Duodenal mucosa (tissue), 2 donors: ENCODE measurements around the gene COL2A1.

ENCODE experiments used
- H3K27ac ChIP-seq: one replicate; pipeline ENCODE4 v1.7.0; 2013; ENCODE audit warnings: low read depth, low read length
- H3K27me3 ChIP-seq, 2 donors: one replicate each; pipeline ENCODE4 v1.7.0; 2013; ENCODE audit warnings: low read length in 2 of 2, control low read depth in 1 of 2; ENCODE audit not compliant: insufficient read depth in 2 of 2, control insufficient read depth in 1 of 2
- H3K36me3 ChIP-seq, 2 donors: one replicate each; pipeline ENCODE4 v1.7.0; 2013; ENCODE audit warnings: low read length in 2 of 2, control low read depth in 1 of 2; ENCODE audit not compliant: insufficient read depth in 2 of 2, control insufficient read depth in 1 of 2
- H3K4me1 ChIP-seq, 2 donors: one replicate each; pipeline ENCODE4 v1.7.0; 2013; ENCODE audit warnings: low read length in 2 of 2, control low read depth in 1 of 2; ENCODE audit not compliant: insufficient read depth in 2 of 2, control insufficient read depth in 1 of 2
- H3K4me3 ChIP-seq, 2 donors: one replicate each; pipeline ENCODE4 v1.7.0; 2013; ENCODE audit warnings: low read length in 2 of 2, low read depth in 1 of 2
- H3K9ac ChIP-seq, 2 donors: one replicate each; pipeline ENCODE4 v1.7.0; 2013; ENCODE audit warnings: low read length in 2 of 2, low read depth in 1 of 2
- H3K9me3 ChIP-seq, 2 donors: one replicate each; pipeline ENCODE4 v1.7.0; 2013; ENCODE audit warnings: low read length in 2 of 2, control low read depth in 1 of 2; ENCODE audit not compliant: control insufficient read depth in 1 of 2

Gene COL2A1

DNA sequence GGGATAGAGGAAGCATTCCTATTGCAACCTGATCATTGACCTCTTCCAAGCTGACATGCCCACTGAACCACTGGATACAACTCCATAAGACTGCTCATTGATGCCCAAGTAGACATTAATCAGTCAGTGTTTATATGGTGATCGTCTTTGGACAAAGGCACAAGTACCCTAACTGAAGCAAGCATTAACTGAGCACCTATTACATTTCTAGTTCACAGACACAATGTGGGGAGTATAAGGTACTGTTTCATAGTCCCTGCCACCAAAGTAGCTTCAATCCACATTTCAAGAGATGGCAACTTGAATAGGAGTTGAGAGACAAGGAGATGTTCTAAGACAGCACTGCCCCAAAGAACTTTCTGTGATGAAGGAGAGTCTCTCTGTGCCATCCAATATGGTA lies 10.9 kb upstream of the COL2A1 start:
- Histone ChIP-seq H3K9me3 (no peaks in the 10 kb centered on the region), H3K9ac (no peak overlapping the region), H3K27ac (no peak overlapping the region), H3K4me1 (peaks cover 5 to 8% of the 10 kb centered on the region in 2 donors), H3K4me3 (no peak overlapping the region), H3K27me3 (peaks cover 0 to 3% of the 10 kb centered on the region in 2 donors), H3K36me3 (no peaks in the 10 kb centered on the region)

- Histone ChIP-seq H3K4me1 (peaks cover 5 to 8% of the 10 kb centered on the region in 2 donors), H3K36me3 (no peaks in the 10 kb centered on the region), H3K9ac (no peak overlapping the region), H3K27ac (no peak overlapping the region), H3K4me3 (no peak overlapping the region), H3K27me3 (peaks cover 10 to 13% of the 10 kb centered on the region in 2 donors), H3K9me3 (no peaks in the 10 kb centered on the region)
Observed at GRCh38 chr12:48013287-48013686, 9.0 kb upstream of the COL2A1 start.

- Histone ChIP-seq H3K4me3 (no peak overlapping the region), H3K9ac (no peak overlapping the region), H3K27ac (no peak overlapping the region), H3K27me3 (peaks cover 14 to 18% of the 10 kb centered on the region in 2 donors), H3K36me3 (no peaks in the 10 kb centered on the region), H3K4me1 (peaks cover 5 to 6% of the 10 kb centered on the region in 2 donors), H3K9me3 (no peaks in the 10 kb centered on the region)
Observed at GRCh38 chr12:48012070-48012469, 7.8 kb upstream of the COL2A1 start.

DNA sequence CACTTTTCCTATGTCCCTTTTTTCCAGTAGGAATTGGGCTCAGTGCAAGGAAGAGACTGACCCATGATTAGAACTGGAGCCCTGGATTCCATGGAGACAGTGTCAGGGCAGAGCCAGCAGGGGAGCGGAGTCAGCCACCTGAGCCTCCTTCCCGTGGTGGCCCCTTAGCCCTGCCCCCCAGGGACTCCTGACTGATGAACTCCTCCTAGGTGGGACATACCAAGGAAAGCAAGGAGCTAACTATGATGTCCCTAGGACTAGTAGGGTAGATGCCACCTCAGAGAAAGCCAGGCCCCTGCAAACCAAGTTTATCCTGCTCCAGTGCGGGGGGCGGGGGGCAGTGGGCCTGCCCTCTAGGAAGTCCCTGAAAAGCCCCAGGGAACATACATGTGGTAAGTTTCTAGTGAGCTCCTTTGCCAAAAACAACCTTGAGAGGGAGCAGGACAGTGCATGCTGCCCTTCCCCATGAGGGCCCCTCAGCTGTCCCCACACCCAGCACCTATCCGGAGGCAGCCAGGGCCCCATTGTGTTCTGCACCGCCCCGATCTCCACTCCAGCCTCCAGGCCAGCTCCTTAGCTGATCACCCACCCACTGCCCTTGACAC lies 6.2 kb upstream of the COL2A1 start:
- H3K9ac ChIP-seq = no peak overlapping the region
- H3K27me3 ChIP-seq = peaks cover 27 to 29% of the 10 kb centered on the region in 2 donors
- H3K9me3 ChIP-seq = no peaks in the 10 kb centered on the region
- peaks cover 5 to 6% of the 10 kb centered on the region in 2 donors for H3K4me1 ChIP-seq
- no peaks in the 10 kb centered on the region for H3K36me3 ChIP-seq
- H3K27ac ChIP-seq = no peak overlapping the region
- no peak overlapping the region for H3K4me3 ChIP-seq

DNA sequence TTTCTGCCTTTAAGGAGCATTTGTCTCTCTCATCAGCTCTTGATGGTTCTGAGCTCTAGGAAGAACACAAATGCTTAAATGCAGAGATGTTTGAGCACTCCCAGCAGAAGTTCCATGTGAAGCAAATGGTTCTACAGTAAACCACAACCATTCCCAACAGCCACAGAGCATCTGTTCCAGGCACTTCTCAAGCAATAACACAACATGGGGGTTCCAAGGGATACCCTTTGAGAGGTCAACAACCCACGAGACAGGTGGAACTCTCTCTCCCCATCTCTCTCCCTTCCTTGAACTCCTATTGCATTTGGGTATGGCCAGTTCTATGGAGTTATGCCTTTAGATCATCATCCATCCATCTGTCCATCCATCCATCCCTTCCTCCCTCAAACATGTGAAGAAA lies 5.2 kb upstream of the COL2A1 start:
- Histone ChIP-seq H3K9ac (no peak overlapping the region), H3K27ac (no peak overlapping the region), H3K36me3 (no peaks in the 10 kb centered on the region), H3K9me3 (no peaks in the 10 kb centered on the region), H3K4me3 (no peak overlapping the region), H3K4me1 (peaks cover 5 to 12% of the 10 kb centered on the region in 2 donors), H3K27me3 (peaks cover 37 to 38% of the 10 kb centered on the region in 2 donors)

- Histone ChIP-seq H3K27ac (no peak overlapping the region), H3K9ac (no peak overlapping the region), H3K4me3 (no peak overlapping the region), H3K36me3 (no peaks in the 10 kb centered on the region), H3K27me3 (peaks cover 39 to 41% of the 10 kb centered on the region in 2 donors), H3K9me3 (no peaks in the 10 kb centered on the region), H3K4me1 (peaks cover 6 to 16% of the 10 kb centered on the region in 2 donors)
Observed at GRCh38 chr12:48008950-48009349, 4.7 kb upstream of the COL2A1 start.

DNA sequence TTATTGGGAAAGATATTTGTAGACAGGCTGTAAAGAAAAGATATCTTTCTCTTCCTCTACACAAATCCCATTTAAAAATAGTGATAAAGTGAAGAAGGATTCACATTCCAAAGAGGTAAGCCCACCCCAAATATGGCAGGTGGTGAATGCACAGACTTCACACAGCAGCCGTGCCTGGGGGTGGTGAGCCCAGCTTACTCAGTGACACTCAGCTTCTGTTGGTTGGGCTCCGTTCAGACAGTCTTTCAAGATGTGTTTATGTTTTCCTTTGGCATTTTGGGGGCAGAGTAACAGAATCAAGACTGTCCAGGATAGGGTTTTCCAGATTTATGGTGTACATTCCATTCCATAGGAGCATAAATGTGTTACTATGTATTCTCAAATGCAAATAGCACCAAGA lies 4.1 kb upstream of the COL2A1 start:
- Histone ChIP-seq H3K9me3 (no peaks in the 10 kb centered on the region), H3K36me3 (no peaks in the 10 kb centered on the region), H3K4me3 (no peak overlapping the region), H3K4me1 (peaks cover 8 to 17% of the 10 kb centered on the region in 2 donors), H3K27me3 (peaks cover 45 to 47% of the 10 kb centered on the region in 2 donors), H3K27ac (no peak overlapping the region), H3K9ac (no peak overlapping the region)

- Histone ChIP-seq H3K9me3 (no peaks in the 10 kb centered on the region), H3K27me3 (peaks cover 57 to 59% of the 10 kb centered on the region in 2 donors), H3K27ac (no peak overlapping the region), H3K9ac (no peak overlapping the region), H3K4me3 (no peak overlapping the region), H3K36me3 (no peaks in the 10 kb centered on the region), H3K4me1 (peaks cover 18 to 26% of the 10 kb centered on the region in 2 donors)
Observed at GRCh38 chr12:48007206-48007605, 2.9 kb upstream of the COL2A1 start.

- Histone ChIP-seq H3K27ac (no peak overlapping the region), H3K4me3 (no peak overlapping the region), H3K36me3 (no peaks in the 10 kb centered on the region), H3K27me3 (peaks cover 72% of the 10 kb centered on the region in 2 donors), H3K9me3 (no peaks in the 10 kb centered on the region), H3K9ac (no peak overlapping the region), H3K4me1 (peaks cover 33 to 41% of the 10 kb centered on the region in 2 donors)
Observed at GRCh38 chr12:48005750-48006021, 1.4 kb upstream of the COL2A1 start.

DNA sequence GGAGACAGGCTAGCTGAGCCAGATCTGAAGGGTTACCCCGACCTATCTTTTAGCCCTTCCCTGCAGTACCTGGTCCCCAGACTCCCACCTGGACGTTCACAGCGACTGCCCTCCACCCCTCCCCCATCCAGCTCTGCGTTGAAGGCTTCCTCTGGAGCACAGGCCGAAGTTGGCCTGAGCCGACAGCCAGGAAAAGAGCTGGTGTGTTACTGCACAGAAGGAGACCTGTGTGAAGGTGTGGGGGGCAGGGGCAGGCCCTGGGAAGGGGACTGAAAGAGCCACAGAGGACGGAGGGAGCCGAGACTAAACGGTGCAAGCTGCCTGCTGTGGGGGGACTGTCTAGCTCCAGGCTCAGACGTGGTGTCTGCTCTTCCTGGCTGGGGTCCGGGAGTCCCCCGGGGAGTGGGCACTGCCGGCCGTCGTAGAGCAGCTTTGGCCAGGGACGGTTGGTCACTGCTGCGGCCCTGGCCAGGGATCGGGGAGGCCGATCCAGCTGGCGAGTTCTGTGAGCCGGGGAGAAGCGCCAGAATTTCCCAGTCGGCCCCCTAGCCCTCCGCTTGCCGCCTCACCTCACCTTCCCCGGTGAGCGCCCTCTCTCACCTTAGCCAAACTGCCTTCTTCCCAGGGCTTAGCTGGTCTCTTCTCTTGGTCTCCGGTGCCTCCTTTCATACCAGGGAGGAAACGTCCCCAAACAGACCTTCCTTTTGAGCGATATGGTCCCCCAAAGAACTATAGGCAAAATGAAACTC lies 899 bp upstream of the COL2A1 start:
- no peaks in the 10 kb centered on the region for H3K36me3 ChIP-seq
- H3K27me3 ChIP-seq = peaks cover 75% of the 10 kb centered on the region in 2 donors
- H3K27ac ChIP-seq = no peak overlapping the region
- H3K9ac ChIP-seq = no peak overlapping the region
- peaks cover 33 to 41% of the 10 kb centered on the region in 2 donors for H3K4me1 ChIP-seq
- no peak overlapping the region for H3K4me3 ChIP-seq
- no peaks in the 10 kb centered on the region for H3K9me3 ChIP-seq
